A673 (cell line): ENCODE data around the gene ZEB1.

ENCODE experiments used
- CTCF ChIP-seq: fragments of 300-800, 200-600 bp; sonication (generic); conservative IDR thresholded peaks from 2 replicates; pipeline ENCODE4 v1.5.1; 2017; ENCODE audit warnings: low read depth, mild to moderate bottlenecking, antibody characterized with exemption, low read length, moderate library complexity, mixed read lengths
- EZH2 ChIP-seq: fragments of 200-600 bp; sonication (generic); IDR thresholded peaks from 2 replicates; pipeline ENCODE4 v1.6.1; 2017; ENCODE audit warnings: borderline replicate concordance, low read depth, mild to moderate bottlenecking, mixed read lengths, antibody characterized with exemption, low read length; ENCODE audit not compliant: poor library complexity, severe bottlenecking

DNA sequence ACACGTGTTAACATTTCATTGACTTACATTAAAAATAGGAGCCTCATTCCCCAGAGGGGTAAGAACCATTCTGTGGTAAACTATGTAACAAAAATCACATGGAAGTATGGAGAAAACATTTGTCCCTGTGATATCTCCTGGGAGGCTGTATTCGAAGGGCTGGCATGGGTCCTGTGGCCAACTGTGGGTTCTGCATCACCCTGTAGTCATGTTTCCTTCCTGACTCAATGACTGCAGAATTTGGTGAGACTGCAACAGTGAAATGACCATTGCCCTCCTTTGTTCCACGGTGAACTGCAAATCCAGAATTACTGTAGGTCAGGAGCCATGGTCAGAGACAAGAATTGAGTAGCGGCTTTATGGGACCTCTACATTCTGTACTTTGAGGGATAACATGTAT, 3.6 kb upstream of the ZEB1 start:
- no peak for TF ChIP-seq CTCF
- no peak for TF ChIP-seq EZH2
